GF-D8 (cell line): ENCODE data around the gene MPHOSPH9.
"Not testable (repeated sequence)": the region's sequence is repeated elsewhere in the genome, so short reads cannot be mapped to it uniquely, and the experiment has no call there.

Source experiments
- DNase-seq: peaks from one replicate; lab custom pipeline; 2025; lab: John Stamatoyannopoulos, UW

The MPHOSPH9 gene

GRCh38 chr12:123260081-123260480 lies 27.1 kb upstream of the MPHOSPH9 start:
- no peak for DNase-seq

GRCh38 chr12:123258593-123258992 lies 25.7 kb upstream of the MPHOSPH9 start:
- no peak for DNase-seq

GRCh38 chr12:123254853-123255446 lies 22.0 kb upstream of the MPHOSPH9 start:
- no peak for DNase-seq

- no peak for DNase-seq
These were observed 20.9 kb upstream of the MPHOSPH9 start for GRCh38 chr12:123253641-123254459.

GRCh38 chr12:123252365-123252764 lies 19.4 kb upstream of the MPHOSPH9 start:
- DNase-seq = not testable (repeated sequence)

GRCh38 chr12:123251403-123252076 lies 18.6 kb upstream of the MPHOSPH9 start:
- no peak for DNase-seq

- no peak for DNase-seq
These were observed 17.8 kb upstream of the MPHOSPH9 start for GRCh38 chr12:123250471-123251383.

GRCh38 chr12:123248996-123249741 lies 16.2 kb upstream of the MPHOSPH9 start:
- DNase-seq = not testable (repeated sequence)

GRCh38 chr12:123248129-123248528 lies 15.2 kb upstream of the MPHOSPH9 start:
- not testable (repeated sequence) for DNase-seq

- no peak for DNase-seq
These were observed 12.7 kb upstream of the MPHOSPH9 start for GRCh38 chr12:123245678-123246077.

- DNase-seq = no peak
These were observed 10.8 kb upstream of the MPHOSPH9 start for GRCh38 chr12:123243671-123244262.

- no peak for DNase-seq
These were observed 9.4 kb upstream of the MPHOSPH9 start for GRCh38 chr12:123242116-123242904.

GRCh38 chr12:123238961-123239360 lies 6.0 kb upstream of the MPHOSPH9 start:
- no peak for DNase-seq

- no peak for DNase-seq
These were observed 5.4 kb upstream of the MPHOSPH9 start for GRCh38 chr12:123238330-123238682.

GRCh38 chr12:123237646-123238329 lies 4.8 kb upstream of the MPHOSPH9 start:
- no peak for DNase-seq

GRCh38 chr12:123233505-123234308 lies 766 bp upstream of the MPHOSPH9 start:
- no peak for DNase-seq

GRCh38 chr12:123232472-123232806 lies 502 bp downstream of the MPHOSPH9 start:
- DNase-seq = no peak

- DNase-seq = no peak
These were observed 1.0 kb downstream of the MPHOSPH9 start for GRCh38 chr12:123231931-123232330.

GRCh38 chr12:123229051-123229450 lies 3.9 kb downstream of the MPHOSPH9 start:
- DNase-seq = no peak
